Measurements from ENCODE around the gene LTA4H.

DNA sequence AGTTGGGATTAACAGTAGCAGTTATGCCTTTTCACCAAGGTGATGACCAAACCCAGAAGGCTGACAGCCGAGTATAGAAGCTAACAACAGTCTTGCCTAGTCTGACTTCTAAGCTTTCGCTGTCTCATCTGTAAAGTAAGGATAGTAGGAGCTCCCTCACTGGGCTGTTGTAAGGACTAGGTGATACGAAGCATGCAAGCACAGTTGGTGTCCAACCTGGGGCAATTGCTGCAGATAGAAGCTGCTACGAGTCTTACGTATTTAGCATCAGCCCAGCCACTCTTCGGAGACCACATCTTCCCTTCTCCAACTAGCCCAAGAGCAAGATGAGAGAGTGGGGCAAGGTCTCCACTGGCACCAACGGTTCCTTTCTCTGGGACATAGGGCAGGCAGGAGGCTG, 45.3 kb downstream of the LTA4H start:
- TF ChIP-seq YY1 (IDR thresholded peaks at IDR 0.05; ENCODE audit: insufficient read depth, insufficient read length): no peak
- no peak for TF ChIP-seq ZNF274 (IDR thresholded peaks at IDR 0.05; ENCODE audit: low read depth, low read length)
- no peak for TF ChIP-seq SUZ12 (IDR thresholded peaks at IDR 0.05; ENCODE audit: extremely low read depth, insufficient read depth, insufficient read length)

Data from NT2/D1 (cell line).